SU-DHL-6 (cell line): Measurements from ENCODE around the gene AFF2.

Experiments
- H2AFZ ChIP-seq: fragments of 200-600 bp; sonication (generic); 2 replicates; pipeline ENCODE4 v1.6.1; 2014; ENCODE audit warnings: low read depth, mild to moderate bottlenecking, moderate library complexity, mixed read lengths, antibody characterized with exemption, low read length; ENCODE audit not compliant: severe bottlenecking
- H3F3A ChIP-seq: fragments of 200-600 bp; shearing (Covaris generic); 2 replicates; pipeline ENCODE4 v1.6.0; 2016; ENCODE audit warnings: antibody characterized with exemption, mild to moderate bottlenecking; ENCODE audit not compliant: insufficient read depth
- H3K27ac ChIP-seq: fragments of 200-600 bp; sonication (generic); 2 replicates; pipeline ENCODE4 v1.5.1; 2016; ENCODE audit warnings: low read depth, mild to moderate bottlenecking, low read length, moderate library complexity, mixed read lengths
- H3K27me3 ChIP-seq: fragments of 200-600 bp; sonication (generic), shearing (Covaris generic); 2 replicates; pipeline ENCODE4 v1.6.0; 2014; ENCODE audit warnings: mild to moderate bottlenecking, low read length
- H3K36me3 ChIP-seq: fragments of 200-600 bp; sonication (generic); 2 replicates; pipeline ENCODE4 v1.6.1; 2014; ENCODE audit warnings: mild to moderate bottlenecking, low read length, mixed read lengths
- H3K4me2 ChIP-seq: fragments of 300-600, 200-600 bp; shearing (Covaris generic), sonication (generic); 2 replicates; pipeline ENCODE4 v1.6.0; 2014; ENCODE audit warnings: low read length, low read depth, mild to moderate bottlenecking; ENCODE audit not compliant: poor library complexity, severe bottlenecking
- H3K4me3 ChIP-seq: fragments of 200-600 bp; sonication (generic); 2 replicates; pipeline ENCODE4 v1.5.1; 2014; ENCODE audit warnings: antibody characterized with exemption, low read length, mild to moderate bottlenecking, mixed read lengths; ENCODE audit not compliant: insufficient read depth, poor library complexity, severe bottlenecking
- H3K79me2 ChIP-seq: fragments of 200-600 bp; sonication (generic); 2 replicates; pipeline ENCODE4 v1.6.1; 2014; ENCODE audit warnings: mild to moderate bottlenecking, low read length, moderate library complexity; ENCODE audit not compliant: insufficient read depth
- H3K9ac ChIP-seq: fragments of 200-600 bp; sonication (generic); 2 replicates; pipeline ENCODE4 v1.7.0; 2014; ENCODE audit warnings: mild to moderate bottlenecking, low read length
- H3K9me2 ChIP-seq: fragments of 200-600 bp; sonication (generic); replicated peaks from 2 replicates; pipeline ENCODE4 v1.6.1; 2014; ENCODE audit warnings: low read length; ENCODE audit not compliant: insufficient read depth
- H3K9me3 ChIP-seq: fragments of 200-600 bp; sonication (generic); 2 replicates; pipeline ENCODE4 v1.6.1; 2014; ENCODE audit warnings: low read length, mixed read lengths; ENCODE audit not compliant: insufficient read depth
- H4K20me1 ChIP-seq: fragments of 200-600 bp; sonication (generic); 2 replicates; pipeline ENCODE4 v1.6.1; 2014; ENCODE audit warnings: low read depth, mild to moderate bottlenecking, antibody characterized with exemption, low read length, moderate library complexity, mixed read lengths
- EZH2phosphoT487 ChIP-seq: fragments of 200-600 bp; sonication (generic), shearing (Covaris generic); conservative IDR thresholded peaks from 2 replicates; pipeline ENCODE4 v1.6.1; 2018; ENCODE audit warnings: mild to moderate bottlenecking, antibody characterized with exemption, low read length, moderate library complexity, mixed read lengths
- TF ChIP-seq, protein P1 (sequence below): fragments of 200-600 bp; sonication (generic); IDR thresholded peaks from one replicate; pipeline ENCODE4 v1.5.1; 2017; ENCODE audit warnings: antibody characterized with exemption, mild to moderate bottlenecking, low read length, moderate library complexity; ENCODE audit not compliant: insufficient read depth, poor library complexity, severe bottlenecking

The AFF2 gene

DNA sequence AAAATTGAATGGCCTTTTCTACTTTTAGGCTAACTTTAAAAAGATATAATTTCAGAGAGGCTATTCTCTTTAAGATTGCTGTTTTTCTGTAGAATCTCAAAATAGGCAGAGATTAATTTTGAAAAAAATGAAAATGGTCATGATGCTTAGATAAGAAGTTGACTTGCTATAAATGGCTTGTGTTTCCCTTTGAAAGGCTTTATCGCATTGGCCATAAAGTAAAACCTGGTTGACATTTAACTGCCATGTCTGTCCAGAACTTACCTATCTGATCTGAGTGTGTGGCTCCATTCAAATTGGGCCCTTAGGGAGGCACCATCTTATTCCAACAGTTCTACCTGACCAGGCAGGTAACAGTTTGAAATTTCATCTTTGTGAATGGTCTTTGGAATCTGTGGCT, 56.1 kb downstream of the AFF2 start:
- Histone ChIP-seq H3K27ac (no peak overlapping the region; the same call in 1 of the 2 replicates), H3K4me2 (no peak overlapping the region), H4K20me1 (no peaks in the 10 kb centered on the region)

DNA sequence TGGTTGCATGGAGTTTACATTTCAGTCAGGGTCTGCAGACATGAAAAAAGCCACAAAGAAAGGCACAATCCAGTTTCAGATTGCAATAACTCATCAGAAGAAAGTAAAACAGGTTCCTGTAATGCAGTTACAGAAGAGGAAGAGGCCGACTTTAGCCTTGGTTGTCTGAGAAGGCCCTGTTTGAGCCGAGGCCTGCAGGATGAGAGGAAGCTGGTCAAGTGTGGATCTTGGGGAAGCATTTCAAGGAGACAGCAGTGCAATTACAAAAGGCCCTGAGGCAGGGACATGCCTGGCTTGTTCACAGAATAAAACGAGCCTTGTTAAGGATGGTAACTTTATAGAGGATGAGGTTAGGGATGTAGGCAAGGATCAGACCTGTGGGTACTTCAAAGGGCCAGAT, 62.4 kb downstream of the AFF2 start:
- Histone ChIP-seq H3K4me3 (no peak overlapping the region), H3K27me3 (no peaks in the 10 kb centered on the region), H3K9ac (no peak overlapping the region), H3K36me3 (peaks cover 6% of the 10 kb centered on the region; the same call in 1 of the 2 replicates), H3K79me2 (peaks cover 92% of the 10 kb centered on the region), H3K4me2 (no peak overlapping the region), H2AFZ (no peak overlapping the region), H3F3A (no peaks in the 10 kb centered on the region), H3K9me3 (no peaks in the 10 kb centered on the region), H3K27ac (peak overlapping the region; percentile 50), H3K9me2 (no peaks in the 10 kb centered on the region), H4K20me1 (no peaks in the 10 kb centered on the region)
- TF ChIP-seq, protein P1, sequence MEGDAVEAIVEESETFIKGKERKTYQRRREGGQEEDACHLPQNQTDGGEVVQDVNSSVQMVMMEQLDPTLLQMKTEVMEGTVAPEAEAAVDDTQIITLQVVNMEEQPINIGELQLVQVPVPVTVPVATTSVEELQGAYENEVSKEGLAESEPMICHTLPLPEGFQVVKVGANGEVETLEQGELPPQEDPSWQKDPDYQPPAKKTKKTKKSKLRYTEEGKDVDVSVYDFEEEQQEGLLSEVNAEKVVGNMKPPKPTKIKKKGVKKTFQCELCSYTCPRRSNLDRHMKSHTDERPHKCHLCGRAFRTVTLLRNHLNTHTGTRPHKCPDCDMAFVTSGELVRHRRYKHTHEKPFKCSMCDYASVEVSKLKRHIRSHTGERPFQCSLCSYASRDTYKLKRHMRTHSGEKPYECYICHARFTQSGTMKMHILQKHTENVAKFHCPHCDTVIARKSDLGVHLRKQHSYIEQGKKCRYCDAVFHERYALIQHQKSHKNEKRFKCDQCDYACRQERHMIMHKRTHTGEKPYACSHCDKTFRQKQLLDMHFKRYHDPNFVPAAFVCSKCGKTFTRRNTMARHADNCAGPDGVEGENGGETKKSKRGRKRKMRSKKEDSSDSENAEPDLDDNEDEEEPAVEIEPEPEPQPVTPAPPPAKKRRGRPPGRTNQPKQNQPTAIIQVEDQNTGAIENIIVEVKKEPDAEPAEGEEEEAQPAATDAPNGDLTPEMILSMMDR = no peak
- TF ChIP-seq EZH2phosphoT487 = no peak

More for the DNA sequence above, 56.1 kb downstream of the AFF2 start:
- no peaks in the 10 kb centered on the region for H3K27me3 ChIP-seq
- TF ChIP-seq, protein P1 = no peak
- TF ChIP-seq EZH2phosphoT487 = no peak
- no peaks in the 10 kb centered on the region for H3K9me2 ChIP-seq
- no peaks in the 10 kb centered on the region for H3K9me3 ChIP-seq
- no peak overlapping the region for H3K4me3 ChIP-seq
- H3F3A ChIP-seq = no peaks in the 10 kb centered on the region; the same call in 1 of the 2 replicates
- H3K9ac ChIP-seq = no peak overlapping the region
- H3K36me3 ChIP-seq = peaks cover 6% of the 10 kb centered on the region; the same call in 1 of the 2 replicates
- no peak overlapping the region for H2AFZ ChIP-seq
- H3K79me2 ChIP-seq = peaks cover 92% of the 10 kb centered on the region

- Histone ChIP-seq H3K36me3 (no peaks in the 10 kb centered on the region), H3K4me2 (no peak overlapping the region), H4K20me1 (no peaks in the 10 kb centered on the region), H3K9ac (no peak overlapping the region), H3K27me3 (no peaks in the 10 kb centered on the region), H3K9me2 (no peaks in the 10 kb centered on the region), H3K27ac (no peak overlapping the region), H3F3A (no peaks in the 10 kb centered on the region), H3K4me3 (no peak overlapping the region), H2AFZ (no peak overlapping the region), H3K9me3 (no peaks in the 10 kb centered on the region), H3K79me2 (peaks cover 100% of the 10 kb centered on the region)
- TF ChIP-seq, protein P1 = no peak
- TF ChIP-seq EZH2phosphoT487 = no peak
Measured at GRCh38 chrX:148567229-148567628, 66.8 kb downstream of the AFF2 start.
